PFSK-1 (cell line): ENCODE measurements around the gene RNF103. TPM values are rescaled to one million over a fixed set of nuclear protein-coding genes. Genes with fewer than 3 reads are reported as not detected.

Experiments used
- FOXP2 ChIP-seq: optimal IDR thresholded peaks from 2 replicates; pipeline ENCODE3; 2011; ENCODE audit warnings: borderline replicate concordance, control low read depth, inconsistent platforms; ENCODE audit not compliant: insufficient read depth; ENCODE audit errors: extremely low read length, extremely low read depth
- POLR2AphosphoS5 ChIP-seq: IDR thresholded peaks from 2 replicates; pipeline ENCODE4 v1.6.1; 2012; ENCODE audit warnings: low read depth, mild to moderate bottlenecking, control low read depth, low read length, moderate library complexity
- REST ChIP-seq, 2 experiments: IDR thresholded peaks; 2 replicates each; pipeline versions ENCODE4 v1.6.1 to v1.8.0; 2011 to 2012; ENCODE audit warnings: low read depth in 2 of 2, low read length in 2 of 2, control low read depth in 1 of 2, inconsistent platforms in 1 of 2, mild to moderate bottlenecking in 1 of 2, moderate library complexity in 1 of 2; ENCODE audit not compliant: insufficient read depth in 1 of 2
- SIN3A ChIP-seq: IDR thresholded peaks from 2 replicates; pipeline ENCODE4 v1.6.1; 2012; ENCODE audit warnings: mild to moderate bottlenecking, low read length, moderate library complexity, borderline replicate concordance; ENCODE audit not compliant: insufficient read depth
- TAF1 ChIP-seq: IDR thresholded peaks from 2 replicates; pipeline ENCODE4 v1.6.1; 2012; ENCODE audit warnings: low read length, control low read depth, borderline replicate concordance; ENCODE audit not compliant: insufficient read depth
- polyA plus RNA-seq: library from polyadenylated mRNA; unstranded; fragments of >200 nt; gene quantifications from one replicate; pipeline ENCODE4 v1.2.1, GENCODE V29; 2012; ENCODE audit warnings: low read depth, missing spikeins; ENCODE audit not compliant: insufficient read length

Gene RNF103
- polyA plus RNA-seq, result 4.4 TPM

- TF ChIP-seq REST (IDR thresholded peaks at IDR 0.05; ENCODE audit: insufficient read depth in 1 of 2, low read depth in 2 of 2, low read length in 2 of 2), result no peak
- TF ChIP-seq FOXP2, result peak; percentile 59
- TF ChIP-seq POLR2AphosphoS5, result peak; percentile 92
Measured at GRCh38 chr2:86623494-86624266, at the start of gene RNF103. Gene RNF103, minus strand, starts transcription at chr2:86623865. Its CDS starts 979 bp downstream, at chr2:86622886.

DNA sequence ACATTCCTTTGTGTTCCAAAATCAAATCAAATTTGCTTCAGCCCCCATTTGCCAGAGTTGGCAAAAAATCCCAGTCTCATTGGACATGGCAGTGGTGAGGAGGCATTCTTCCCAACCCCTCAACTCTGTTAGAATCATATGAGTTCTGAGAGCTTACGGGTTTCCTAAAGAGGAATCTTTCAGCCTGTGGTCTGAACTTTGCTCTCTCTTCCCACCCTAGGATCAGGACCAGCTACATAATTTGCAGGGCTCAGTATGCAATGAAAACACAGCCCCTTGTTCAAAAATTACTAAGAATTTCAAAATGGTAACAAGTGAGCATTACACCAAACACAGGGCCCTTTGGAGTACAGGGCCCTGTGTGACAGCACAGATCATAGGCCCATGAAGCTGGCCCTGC is 49.3 kb upstream of the RNF103 start:
- TF ChIP-seq SIN3A, result no peak
- no peak for TF ChIP-seq FOXP2
- TF ChIP-seq REST (IDR thresholded peaks at IDR 0.05; ENCODE audit: insufficient read depth in 1 of 2, low read depth in 2 of 2, low read length in 2 of 2), result no peak
- no peak for TF ChIP-seq TAF1
- no peak for TF ChIP-seq POLR2AphosphoS5

DNA sequence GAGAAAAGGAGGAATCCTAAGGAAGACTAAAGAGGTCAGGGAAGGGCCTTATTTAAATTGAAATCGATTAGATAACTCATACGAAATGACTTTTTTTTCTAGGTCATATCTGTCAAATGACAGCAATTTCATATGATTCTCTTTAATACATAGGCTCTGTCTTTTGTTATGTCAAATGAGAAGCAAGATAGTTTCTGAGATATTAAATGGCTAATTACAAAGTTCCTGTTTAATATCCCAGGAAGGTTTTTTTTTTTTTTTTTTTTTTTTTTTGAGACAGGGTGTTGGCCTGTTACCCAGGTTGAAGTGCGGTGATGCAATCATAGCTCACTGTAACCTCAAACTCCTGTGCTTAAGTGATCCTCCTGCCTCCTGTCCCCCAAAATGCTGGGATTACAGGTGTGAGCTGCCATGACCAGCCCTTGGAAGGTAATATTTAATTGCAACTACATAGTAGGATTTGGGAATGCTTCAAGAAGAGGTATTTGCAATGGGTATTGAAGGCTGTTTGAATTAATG is 48.4 kb upstream of the RNF103 start:
- TF ChIP-seq POLR2AphosphoS5, result no peak

DNA sequence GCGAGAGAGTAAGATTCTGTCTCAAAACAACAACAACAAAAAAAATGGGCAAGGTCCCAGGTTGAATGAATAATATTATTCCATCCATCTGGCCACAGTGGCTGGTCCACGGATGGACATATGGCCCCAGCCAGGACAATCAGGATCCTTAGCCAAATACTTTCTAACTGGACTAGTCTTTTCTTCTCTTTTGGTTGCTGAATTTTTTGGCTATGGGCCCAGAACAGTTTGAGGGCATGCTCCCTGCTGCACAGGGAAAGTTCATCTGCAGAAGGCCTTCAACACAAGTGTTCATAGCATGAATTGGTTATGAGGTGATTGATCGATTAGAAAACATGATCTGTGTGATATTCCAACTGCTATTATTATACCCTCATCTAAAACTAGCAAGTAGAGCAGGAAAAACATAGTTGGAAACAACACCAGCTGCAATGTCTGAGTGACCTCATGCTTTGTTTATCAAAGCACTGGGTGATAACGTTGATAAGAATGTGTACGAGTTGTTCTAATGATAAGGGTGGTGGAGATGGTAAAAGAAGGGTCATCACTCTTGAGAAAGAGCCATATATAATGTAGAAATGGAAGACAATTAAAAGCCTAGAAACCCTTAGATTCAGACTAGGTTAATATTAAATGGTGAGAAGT is 47.8 kb upstream of the RNF103 start:
- TF ChIP-seq POLR2AphosphoS5 (no peak), REST (IDR thresholded peaks at IDR 0.05; ENCODE audit: insufficient read depth in 1 of 2, low read depth in 2 of 2, low read length in 2 of 2) (no peak), SIN3A (no peak), FOXP2 (no peak), TAF1 (no peak)

GRCh38 chr2:86661333-86661732 is 37.7 kb upstream of the RNF103 start:
- no peak for TF ChIP-seq FOXP2
- TF ChIP-seq TAF1, result no peak
- no peak for TF ChIP-seq REST (IDR thresholded peaks at IDR 0.05; ENCODE audit: insufficient read depth in 1 of 2, low read depth in 2 of 2, low read length in 2 of 2)
- no peak for TF ChIP-seq POLR2AphosphoS5
